Liver (tissue), 5 donors: ENCODE measurements around the gene DCTPP1. TPM values are rescaled to one million over a fixed set of nuclear protein-coding genes. Genes with fewer than 3 reads are reported as not detected.

ENCODE experiments used
- polyA plus RNA-seq, 2 donors: library from polyadenylated mRNA; stranded (reverse) in 1 of 2; unstranded in 1 of 2; fragments of 200-250 nt in 1 of 2; fragments of >200 nt in 1 of 2; fragmentation: Nextera tagmentation in 1 of 2; extraction: Ambion mirVana in 1 of 2; gene quantifications; one replicate each; pipeline versions ENCODE4 v1.2.1 to v1.2.3, GENCODE V29; 2013 to 2015
- small RNA-seq: library from RNA; depleted of rRNA; stranded (forward); fragments of <200 nt; gene quantifications from one replicate; pipeline ENCODE3, GENCODE V24; 2014
- total RNA-seq, 2 donors: library from RNA; depleted of rRNA; stranded (reverse); fragments of >200 nt; gene quantifications; one replicate each; pipeline ENCODE4 v1.2.3, GENCODE V29; 2014
- donor health status: healthy.
- donor health status: healthy.
- donor health status: healthy.

DCTPP1 gene
- total and polyA plus RNA-seq, 4 donors, result 6.0 to 18.8 (median 15.0) TPM

Small RNA genes within 50 kb of the gene (small RNA-seq; reads per million reads assigned to genes)
- gene RF00019 (not detected), gene RF00406 (0.42 reads per million, percentile 47 among the genes with 10 or more reads in this experiment)

Other genes starting within 250 kb of the DCTPP1 start
- gene CORO1A, start 246.4 kb downstream of the DCTPP1 start, total RNA-seq, result 10 to 100 TPM; 12.7 to 26.7 TPM
- 10 to 100 TPM in 1 of 2 donors, 1 to 10 TPM in 1; 6.0 to 16.7 TPM for gene CORO1A, start 246.4 kb downstream of the DCTPP1 start, polyA plus RNA-seq
- gene BOLA2B, start 236.4 kb downstream of the DCTPP1 start, total RNA-seq, result 10 to 100 TPM; 21.2 to 79.8 TPM
- 10 to 100 TPM; 47.6 to 66.0 TPM for gene BOLA2B, start 236.4 kb downstream of the DCTPP1 start, polyA plus RNA-seq
- 10 to 100 TPM; 37.1 to 37.9 TPM for gene SLX1A, start 236.2 kb downstream of the DCTPP1 start, total RNA-seq
- 10 to 100 TPM; 46.1 to 55.2 TPM for gene SLX1A, start 236.2 kb downstream of the DCTPP1 start, polyA plus RNA-seq
- 1 to 10 TPM; 2.8 to 9.4 TPM for gene SULT1A3, start 230.8 kb downstream of the DCTPP1 start, total RNA-seq
- gene SULT1A3, start 230.8 kb downstream of the DCTPP1 start, polyA plus RNA-seq, result 10 to 100 TPM; 12.6 to 13.8 TPM
- 1 to 10 TPM; 1.3 to 1.5 TPM for gene NPIPB13, start 181.6 kb downstream of the DCTPP1 start, total RNA-seq
- 1 to 10 TPM in 1 of 2 donors, under 1 TPM in 1; 0.70 to 1.4 TPM for gene NPIPB13, start 181.6 kb downstream of the DCTPP1 start, polyA plus RNA-seq
- 10 to 100 TPM; 10.0 TPM for gene CD2BP2, start 74.7 kb downstream of the DCTPP1 start, total RNA-seq
- 10 to 100 TPM; 13.4 to 15.4 TPM for gene CD2BP2, start 74.7 kb downstream of the DCTPP1 start, polyA plus RNA-seq
- 10 to 100 TPM; 16.1 to 16.5 TPM for gene TBC1D10B, start 59.5 kb downstream of the DCTPP1 start, total RNA-seq
- gene TBC1D10B, start 59.5 kb downstream of the DCTPP1 start, polyA plus RNA-seq, result 1 to 10 TPM; 3.6 to 9.2 TPM
- under 1 TPM in 1 of 2 donors, not detected in 1; 0.70 TPM for gene MYL11, start 55.2 kb downstream of the DCTPP1 start, total RNA-seq
- gene MYL11, start 55.2 kb downstream of the DCTPP1 start, polyA plus RNA-seq, result not detected
- gene SEPTIN1, start 47.5 kb downstream of the DCTPP1 start, total RNA-seq, result 1 to 10 TPM in 1 of 2 donors, under 1 TPM in 1; 0.42 to 1.0 TPM
- 1 to 10 TPM; 1.4 to 2.8 TPM for gene SEPTIN1, start 47.5 kb downstream of the DCTPP1 start, polyA plus RNA-seq
- 1 to 10 TPM; 3.2 to 4.7 TPM for gene ZNF48, start 34.6 kb downstream of the DCTPP1 start, total RNA-seq
- gene ZNF48, start 34.6 kb downstream of the DCTPP1 start, polyA plus RNA-seq, result 1 to 10 TPM; 2.3 to 3.0 TPM
- gene ZNF771, start 22.4 kb downstream of the DCTPP1 start, total RNA-seq, result 1 to 10 TPM; 2.6 to 8.0 TPM
- 1 to 10 TPM; 5.2 to 5.3 TPM for gene ZNF771, start 22.4 kb downstream of the DCTPP1 start, polyA plus RNA-seq
- gene SEPHS2, start 15.8 kb upstream of the DCTPP1 start, total RNA-seq, result 100 to 1,000 TPM in 1 of 2 donors, 10 to 100 TPM in 1; 50.1 to 122 TPM
- 100 to 1,000 TPM; 143 to 241 TPM for gene SEPHS2, start 15.8 kb upstream of the DCTPP1 start, polyA plus RNA-seq
- 10 to 100 TPM in 1 of 2 donors, 1 to 10 TPM in 1; 9.4 to 11.8 TPM for gene ITGAL, start 42.7 kb upstream of the DCTPP1 start, total RNA-seq
- gene ITGAL, start 42.7 kb upstream of the DCTPP1 start, polyA plus RNA-seq, result 1 to 10 TPM; 4.3 to 4.4 TPM
- gene ZNF768, start 96.5 kb upstream of the DCTPP1 start, total RNA-seq, result 10 to 100 TPM in 1 of 2 donors, 1 to 10 TPM in 1; 8.9 to 12.8 TPM
- gene ZNF768, start 96.5 kb upstream of the DCTPP1 start, polyA plus RNA-seq, result 10 to 100 TPM in 1 of 2 donors, 1 to 10 TPM in 1; 2.2 to 16.9 TPM
- 10 to 100 TPM in 1 of 2 donors, 1 to 10 TPM in 1; 6.9 to 10.5 TPM for gene ZNF747, start 104.8 kb upstream of the DCTPP1 start, total RNA-seq
- gene ZNF747, start 104.8 kb upstream of the DCTPP1 start, polyA plus RNA-seq, result 1 to 10 TPM; 3.8 to 6.2 TPM
- 1 to 10 TPM; 5.0 to 6.8 TPM for gene ZNF764, start 128.3 kb upstream of the DCTPP1 start, total RNA-seq
- 1 to 10 TPM; 1.6 to 3.4 TPM for gene ZNF764, start 128.3 kb upstream of the DCTPP1 start, polyA plus RNA-seq
- gene ZNF688, start 141.7 kb upstream of the DCTPP1 start, total RNA-seq, result 1 to 10 TPM; 3.4 to 3.7 TPM
- 1 to 10 TPM; 5.8 to 8.9 TPM for gene ZNF688, start 141.7 kb upstream of the DCTPP1 start, polyA plus RNA-seq
- gene ZNF785, start 155.7 kb upstream of the DCTPP1 start, total RNA-seq, result 1 to 10 TPM; 4.5 to 5.9 TPM
- gene ZNF785, start 155.7 kb upstream of the DCTPP1 start, polyA plus RNA-seq, result 1 to 10 TPM; 1.8 to 2.0 TPM
- 1 to 10 TPM; 4.6 to 5.8 TPM for gene ZNF689, start 180.4 kb upstream of the DCTPP1 start, total RNA-seq
- gene ZNF689, start 180.4 kb upstream of the DCTPP1 start, polyA plus RNA-seq, result 1 to 10 TPM; 2.6 to 4.0 TPM
- 1 to 10 TPM; 7.5 to 9.1 TPM for gene PRR14, start 220.9 kb upstream of the DCTPP1 start, total RNA-seq
- gene PRR14, start 220.9 kb upstream of the DCTPP1 start, polyA plus RNA-seq, result 10 to 100 TPM in 1 of 2 donors, 1 to 10 TPM in 1; 8.6 to 13.5 TPM
- 10 to 100 TPM in 1 of 2 donors, 1 to 10 TPM in 1; 7.3 to 15.1 TPM for gene FBRS, start 228.4 kb upstream of the DCTPP1 start, total RNA-seq
- 10 to 100 TPM in 1 of 2 donors, 1 to 10 TPM in 1; 4.1 to 15.5 TPM for gene FBRS, start 228.4 kb upstream of the DCTPP1 start, polyA plus RNA-seq